Left ventricle myocardium superior (tissue), 1 donor: ENCODE results near the gene ATP1A4. TPM values are rescaled to one million over a fixed set of nuclear protein-coding genes. Genes with fewer than 3 reads are reported as not detected.
A peak's percentile ranks its signal among the peaks of the same experiment; 100 is the strongest.

Source experiments
- ATAC-seq: fragments of 200-7000 bp; cut with Tn5 transposase; one replicate; pipeline ENCODE4 v1.9.1; 2020; ENCODE audit warnings: mild to moderate bottlenecking, moderate library complexity
- DNase-seq: peaks from one replicate; pipeline ENCODE4 v3.0.0-alpha.2; 2020
- intact Hi-C: fragments of 100-400 bp; cut with micrococcal nuclease; formaldehyde crosslinking; loops from one replicate; pipeline ENCODE4 v1.11.0; 2022
- total RNA-seq: library from RNA; stranded (reverse); fragmentation: NEBNext Ultra II Directional; extraction: Animal tissue kit (Norgen Biotek cat#: 25700); gene quantifications from one replicate; pipeline ENCODE4 v1.2.1, GENCODE V29; 2021
- donor health status: DM: no; HTN: yes; CAD: no; lungs with severe emphysema.

Gene ATP1A4
- total RNA-seq, 1 donor from 2014 or later, result not detected

DNA sequence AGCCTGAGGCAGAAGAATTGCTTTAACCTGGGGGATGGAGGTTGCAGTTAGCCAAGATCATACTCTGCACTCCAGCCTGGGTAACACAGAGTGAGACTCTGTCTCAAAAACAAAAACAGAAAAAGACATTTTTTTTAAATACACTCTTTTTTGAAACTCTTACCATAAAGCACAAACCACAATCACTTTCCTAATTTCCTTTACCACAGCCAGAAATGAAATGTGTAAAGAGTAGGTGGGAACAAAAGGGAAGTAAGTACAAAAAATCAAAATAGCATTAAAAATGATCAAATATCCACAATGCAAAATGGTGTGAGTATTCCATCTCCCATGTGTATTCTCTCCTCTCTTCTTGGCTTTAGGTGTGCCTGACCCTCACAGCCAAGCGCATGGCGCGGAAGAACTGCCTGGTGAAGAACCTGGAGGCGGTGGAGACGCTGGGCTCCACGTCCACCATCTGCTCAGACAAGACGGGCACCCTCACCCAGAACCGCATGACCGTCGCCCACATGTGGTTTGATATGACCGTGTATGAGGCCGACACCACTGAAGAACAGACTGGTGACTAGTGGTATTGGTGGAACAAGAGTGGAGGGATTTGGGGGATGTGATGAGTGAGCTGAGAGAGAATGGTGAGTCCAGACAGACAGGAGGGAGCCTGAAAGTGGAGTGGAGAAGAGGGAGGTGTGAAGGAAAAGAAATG, 14.9 kb downstream of the ATP1A4 start:
- intact Hi-C loops, result no loop called here
- no peak for DNase-seq
- ATAC-seq, result no peak

DNA sequence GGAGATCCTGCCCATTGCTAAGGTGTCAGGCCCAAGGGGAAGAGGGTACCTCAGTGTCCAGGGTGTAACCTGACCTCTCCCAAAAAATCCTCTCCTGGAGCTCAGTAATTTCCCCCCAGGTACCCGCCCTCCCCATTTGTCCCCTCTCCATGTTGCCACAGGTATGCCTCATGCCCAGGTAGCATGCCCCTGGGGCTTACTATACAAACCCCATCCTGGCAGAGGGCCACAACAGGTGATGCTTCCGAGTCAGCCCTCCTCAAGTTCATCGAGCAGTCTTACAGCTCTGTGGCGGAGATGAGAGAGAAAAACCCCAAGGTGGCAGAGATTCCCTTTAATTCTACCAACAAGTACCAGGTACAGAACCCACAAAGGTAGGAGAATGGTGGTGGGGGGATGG, 15.7 kb downstream of the ATP1A4 start:
- ATAC-seq, result no peak
- DNase-seq, result no peak
- intact Hi-C loops, result no loop called here

GRCh38 chr1:160167580-160167979, 16.2 kb downstream of the ATP1A4 start:
- intact Hi-C loops, result no loop called here
- DNase-seq (no peak), ATAC-seq (no peak)

DNA sequence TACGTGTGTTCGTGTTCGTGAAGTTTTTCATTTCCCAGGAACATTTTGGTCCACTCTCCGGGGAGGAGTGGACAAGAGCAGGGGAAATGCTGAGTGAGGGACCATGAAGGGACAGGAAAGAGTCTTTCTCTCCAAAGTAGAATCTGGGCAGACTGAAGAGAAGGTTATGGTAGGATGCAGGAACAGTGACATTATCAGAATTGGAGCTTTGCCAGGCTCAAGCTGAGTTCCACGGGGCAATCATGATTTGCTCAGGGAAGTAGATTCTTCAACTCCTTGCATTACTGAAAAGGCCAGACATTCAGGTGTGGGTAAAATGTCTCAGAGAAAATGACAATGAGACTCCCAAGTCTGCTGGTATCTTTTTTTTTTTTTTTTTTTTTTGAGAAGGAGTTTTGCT, 16.6 kb downstream of the ATP1A4 start:
- DNase-seq, result no peak
- intact Hi-C loops, result no loop called here
- no peak for ATAC-seq

DNA sequence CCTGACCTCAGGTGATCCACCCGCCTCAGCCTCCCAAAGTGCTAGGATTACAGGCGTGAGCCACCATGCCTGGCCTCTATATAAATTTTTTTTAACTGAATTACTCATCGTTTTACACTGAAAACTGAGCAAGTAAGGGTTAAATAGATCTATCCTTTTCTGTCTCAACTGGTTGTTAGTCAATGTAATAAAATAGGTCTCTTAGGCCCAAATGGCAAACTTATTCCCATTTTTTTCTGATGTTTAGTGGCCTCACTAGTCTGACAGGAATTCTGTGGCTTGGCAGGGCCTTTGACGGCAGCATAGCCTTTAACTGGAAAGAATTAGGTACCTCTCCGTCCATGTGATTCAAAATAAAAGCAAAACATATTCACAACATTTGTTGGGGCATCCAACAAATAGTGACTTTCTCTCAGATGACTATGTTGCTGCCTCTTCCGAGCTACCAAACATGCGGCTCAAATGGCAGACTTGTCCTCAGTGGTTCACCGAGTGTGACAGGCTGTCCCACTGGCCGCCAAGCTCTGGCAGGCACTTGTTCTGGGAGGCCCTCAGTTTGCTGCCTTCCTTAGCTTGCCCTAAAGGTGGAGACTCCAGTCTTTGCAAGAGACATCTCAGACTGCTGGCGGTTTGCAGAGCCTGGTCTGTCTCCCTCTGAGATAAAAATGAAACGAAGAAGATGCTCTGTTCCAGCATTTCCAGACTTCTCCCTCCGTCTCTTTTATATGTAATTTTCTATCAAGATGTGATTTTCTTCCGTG, 17.4 kb downstream of the ATP1A4 start:
- no peak for DNase-seq
- ATAC-seq, result no peak
- intact Hi-C loops, result no loop called here

DNA sequence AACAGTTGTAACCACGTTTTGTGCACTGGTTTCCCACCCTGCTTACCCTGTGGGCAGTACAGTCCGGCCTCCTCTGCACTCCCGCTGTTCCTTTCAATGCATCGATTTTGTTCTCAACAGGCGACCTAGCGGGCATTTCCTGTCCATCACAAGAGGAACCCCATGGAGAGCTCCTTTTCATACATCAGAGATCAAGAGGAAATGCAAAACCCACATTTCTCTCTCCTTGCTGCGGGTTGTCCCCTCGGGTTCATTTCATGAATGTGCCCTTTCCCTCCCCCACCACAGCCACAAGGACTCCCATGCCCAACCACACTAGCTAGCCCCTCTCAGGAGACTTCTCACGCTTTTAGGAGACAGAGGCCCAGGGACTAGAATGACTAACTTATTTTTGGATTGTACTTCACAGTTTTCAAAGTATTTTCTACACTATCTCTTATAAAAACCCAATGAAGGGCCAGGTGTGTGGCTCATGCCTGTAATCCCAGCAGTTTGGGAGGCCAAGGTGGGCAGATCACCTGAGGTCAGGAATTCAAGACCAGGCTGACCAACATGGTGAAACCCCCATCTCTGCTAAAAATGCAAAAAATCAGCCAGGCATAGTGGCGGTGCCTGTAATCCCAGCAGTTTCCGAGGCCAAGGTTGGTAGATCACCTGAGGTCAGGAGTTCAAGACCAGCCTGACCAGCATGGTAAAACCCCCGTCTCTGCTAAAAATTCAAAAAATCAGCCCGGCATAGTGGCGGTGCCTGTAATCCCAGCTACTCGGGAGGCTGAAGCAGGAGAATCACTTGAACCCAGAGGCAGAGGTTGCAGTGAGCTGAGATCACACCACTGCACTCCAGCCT, 18.4 kb downstream of the ATP1A4 start:
- intact Hi-C loops, result no loop called here
- DNase-seq (no peak), ATAC-seq (no peak)

GRCh38 chr1:160171354-160171753, 20.0 kb downstream of the ATP1A4 start:
- ATAC-seq, result no peak
- intact Hi-C loops, result no loop called here

GRCh38 chr1:160171980-160172379, 20.6 kb downstream of the ATP1A4 start:
- ATAC-seq, result no peak
- DNase-seq, result no peak
- intact Hi-C loops, result no loop called here

More at GRCh38 chr1:160171354-160171753, 20.0 kb downstream of the ATP1A4 start:
- no peak for DNase-seq

- DNase-seq, result no peak
- ATAC-seq, result no peak
- intact Hi-C loops, result no loop called here
These were observed 25.8 kb downstream of the ATP1A4 start for GRCh38 chr1:160177231-160177630.

DNA sequence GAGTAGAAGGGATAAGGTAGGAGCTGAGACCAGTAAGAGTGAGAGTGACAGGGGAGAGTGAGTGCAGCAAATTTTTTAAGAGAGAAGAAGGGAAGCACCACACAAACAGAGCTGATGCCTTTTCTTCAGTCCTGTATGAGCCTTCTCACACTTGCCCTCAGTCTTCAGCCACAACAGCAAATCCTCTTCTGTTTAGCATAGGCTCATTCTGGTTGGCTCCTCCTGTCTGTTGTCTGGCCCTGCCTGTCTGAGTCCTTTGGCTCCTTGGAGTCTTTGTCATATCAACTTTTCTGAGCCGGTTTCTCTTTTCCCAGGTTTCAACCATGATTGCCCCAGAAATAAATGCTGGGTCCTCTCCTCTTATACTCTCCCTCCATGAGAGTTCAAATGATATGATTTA, 26.3 kb downstream of the ATP1A4 start:
- DNase-seq (no peak), ATAC-seq (no peak)
- intact Hi-C loops, result no loop called here

- ATAC-seq (no peak), DNase-seq (no peak)
- intact Hi-C loops, result no loop called here
These were observed 27.3 kb downstream of the ATP1A4 start for GRCh38 chr1:160178731-160179130.

DNA sequence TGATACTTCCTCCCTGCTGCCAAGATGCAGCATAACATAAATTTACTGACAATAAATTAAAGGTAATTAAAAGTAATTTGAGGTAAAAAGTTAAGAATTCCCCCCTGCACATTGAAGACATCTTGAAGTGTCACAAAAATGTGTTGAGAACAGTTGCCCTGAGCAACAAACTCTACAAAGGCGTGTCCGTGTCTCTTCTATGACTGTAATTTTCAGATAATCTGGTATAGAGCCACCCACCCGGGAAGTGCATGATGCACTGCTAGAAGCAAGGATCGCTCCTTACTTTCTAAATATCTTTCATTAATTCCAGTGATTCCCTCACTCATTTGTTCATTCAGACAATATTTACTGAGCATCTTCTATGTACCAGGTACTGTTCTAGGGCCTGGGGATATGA, 27.9 kb downstream of the ATP1A4 start:
- ATAC-seq, result no peak
- no peak for DNase-seq
- intact Hi-C loops, result no loop called here

DNA sequence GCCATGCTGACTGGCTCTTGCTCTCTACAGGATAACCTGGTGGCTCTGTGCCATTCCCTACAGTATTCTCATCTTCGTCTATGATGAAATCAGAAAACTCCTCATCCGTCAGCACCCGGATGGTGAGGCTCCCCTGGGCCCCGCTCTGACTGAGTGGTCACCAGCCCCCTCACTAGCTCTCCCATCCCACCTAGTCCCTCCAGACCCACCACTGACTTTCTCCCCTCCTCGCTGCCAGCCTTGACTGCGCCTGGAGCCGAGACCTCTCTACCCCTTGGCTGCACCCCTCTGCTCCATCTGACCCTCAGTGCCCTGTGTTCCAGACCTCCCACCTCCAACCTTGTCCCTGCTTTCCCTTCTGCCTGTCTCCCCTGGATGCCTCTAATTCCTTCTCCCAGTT, 34.8 kb downstream of the ATP1A4 start:
- DNase-seq, result no peak
- intact Hi-C loops, result no loop called here

DNA sequence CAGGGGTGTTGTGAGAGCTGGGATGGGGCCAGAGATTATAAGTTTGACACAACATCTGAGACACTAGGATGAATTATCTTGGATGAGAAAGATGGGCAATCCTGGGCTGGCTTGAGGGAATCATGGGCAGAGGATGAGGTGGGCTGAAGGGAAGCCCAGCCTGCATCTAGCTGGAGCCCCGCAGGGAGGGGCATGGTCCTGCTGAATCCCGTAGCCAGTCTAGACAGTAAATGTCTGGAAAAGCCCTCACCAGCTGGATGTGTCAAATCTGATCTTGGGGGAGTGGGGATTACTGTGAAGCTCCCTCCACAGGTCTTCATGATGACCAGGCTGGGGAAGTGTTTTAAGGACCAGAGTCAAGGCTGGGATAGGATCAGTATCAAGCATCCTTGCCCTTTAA, 35.3 kb downstream of the ATP1A4 start:
- ATAC-seq (no peak), DNase-seq (no peak)
- intact Hi-C loops, result no loop called here

More for the DNA sequence above, 34.8 kb downstream of the ATP1A4 start:
- no peak for ATAC-seq

DNA sequence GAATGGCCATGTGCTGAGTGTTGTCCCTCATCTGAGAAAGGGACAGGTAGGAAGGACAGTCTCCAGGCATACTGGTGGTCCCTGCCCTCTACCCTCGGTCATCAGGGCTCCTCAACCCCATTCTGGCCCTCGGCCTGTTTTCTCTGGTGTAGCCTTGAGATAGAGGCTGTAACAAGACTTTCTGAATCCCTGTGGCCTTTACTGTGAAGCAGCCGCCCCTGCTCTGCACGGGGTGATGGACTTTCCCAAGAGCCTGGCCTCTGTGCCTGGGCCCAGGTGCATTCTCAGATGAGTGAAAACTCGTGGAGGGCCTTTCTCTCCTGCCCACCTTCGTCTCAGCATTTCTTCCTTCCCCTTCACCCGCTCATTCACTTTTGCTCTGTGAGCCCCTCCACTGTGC, 36.0 kb downstream of the ATP1A4 start:
- intact Hi-C loops, result no loop called here
- ATAC-seq, result no peak
- DNase-seq, result no peak

DNA sequence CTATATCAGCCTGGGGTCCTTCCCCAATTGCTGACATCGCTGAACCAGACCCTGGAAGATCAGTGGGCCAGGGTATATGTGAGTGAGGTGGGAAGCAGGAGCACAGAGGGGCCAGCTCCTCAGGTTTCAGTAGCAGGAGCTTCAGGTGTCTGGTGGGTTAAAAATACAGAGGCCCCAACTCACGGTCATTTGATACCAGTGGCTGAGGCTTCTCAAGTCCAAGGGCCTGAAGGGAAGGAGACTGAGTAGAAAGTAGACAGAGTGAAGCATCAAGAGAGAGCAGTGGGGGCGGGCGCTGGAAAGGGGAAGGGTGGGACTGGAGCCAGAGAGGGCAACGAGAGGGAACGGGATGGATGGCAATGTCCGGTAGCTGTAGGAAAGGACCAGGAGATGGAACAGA, 36.9 kb downstream of the ATP1A4 start:
- no peak for DNase-seq
- intact Hi-C loops, result no loop called here
- ATAC-seq, result no peak

- ATAC-seq (peak; percentile 62), DNase-seq (peak; percentile 69)
- intact Hi-C loops, result loop anchor here (10.0 kb wide), 2 partner anchors 65 to 85 kb away; no protein-coding TSS in a partner anchor
These were observed 38.5 kb downstream of the ATP1A4 start, which contains the start of gene CASQ1 for GRCh38 chr1:160189649-160190625. TSS of gene CASQ1 (plus strand) at chr1:160190575. CDS start at chr1:160190752, 177 bp downstream.

GRCh38 chr1:160191756-160192155, 40.4 kb downstream of the ATP1A4 start:
- no peak for DNase-seq
- no peak for ATAC-seq
- intact Hi-C loops, result loop anchor here (10.0 kb wide), 2 partner anchors 63 to 87 kb away; no protein-coding TSS in a partner anchor
